GM23248 (cell line): ENCODE data around the gene LBP.

ENCODE experiments used
- EZH2 ChIP-seq: fragments of 200-600 bp; sonication (generic); IDR thresholded peaks from 2 replicates; pipeline ENCODE4 v1.6.1; 2018; ENCODE audit warnings: antibody characterized with exemption, mild to moderate bottlenecking; ENCODE audit not compliant: insufficient read depth, poor library complexity, severe bottlenecking
- EZH2phosphoT487 ChIP-seq: fragments of 200-600 bp; sonication (generic); IDR thresholded peaks from 2 replicates; pipeline ENCODE4 v1.6.1; 2018; ENCODE audit warnings: antibody characterized with exemption, moderate library complexity, mild to moderate bottlenecking, low read depth; ENCODE audit not compliant: insufficient read depth

- TF ChIP-seq EZH2 (no peak), EZH2phosphoT487 (no peak)
Observed at GRCh38 chr20:38342216-38342615, 4.1 kb upstream of the LBP start.
